H9 (cell line): ENCODE results near the gene STX8. TPM values are rescaled to one million over a fixed set of nuclear protein-coding genes. Genes with fewer than 3 reads are reported as not detected.

Source experiments
- DNase-seq: peaks from one replicate; pipeline ENCODE4 v3.0.0-alpha.2; 2017
- H2AFZ ChIP-seq: one replicate; pipeline ENCODE4 v1.6.1; 2013; ENCODE audit warnings: mild to moderate bottlenecking, low read length, control low read depth, moderate library complexity
- H2AK5ac ChIP-seq: 2 replicates; pipeline ENCODE4 v1.6.1; 2013; ENCODE audit warnings: low read length, control low read depth, mixed read lengths; ENCODE audit not compliant: insufficient read length
- H2BK120ac ChIP-seq: one replicate; pipeline ENCODE4 v1.6.1; 2013; ENCODE audit warnings: low read depth, mild to moderate bottlenecking, low read length, control low read depth, inconsistent platforms; ENCODE audit not compliant: poor library complexity, severe bottlenecking
- H2BK12ac ChIP-seq: 2 replicates; pipeline ENCODE4 v1.6.1; 2013; ENCODE audit warnings: low read length, control low read depth, mixed read lengths, low read depth; ENCODE audit not compliant: insufficient read length
- H2BK15ac ChIP-seq: 2 replicates; pipeline ENCODE4 v1.6.1; 2013; ENCODE audit warnings: low read depth, low read length, control low read depth
- H2BK20ac ChIP-seq: one replicate; pipeline ENCODE4 v1.6.1; 2013; ENCODE audit warnings: low read depth, mild to moderate bottlenecking, low read length, control low read depth, inconsistent platforms; ENCODE audit not compliant: poor library complexity, severe bottlenecking
- H2BK5ac ChIP-seq: 2 replicates; pipeline ENCODE4 v1.6.1; 2013; ENCODE audit warnings: low read length, control low read depth, mixed read lengths; ENCODE audit not compliant: insufficient read length
- H3K14ac ChIP-seq: 2 replicates; pipeline ENCODE4 v1.6.1; 2013; ENCODE audit warnings: low read length, control low read depth; ENCODE audit not compliant: insufficient read depth
- H3K18ac ChIP-seq: 2 replicates; pipeline ENCODE4 v1.6.1; 2013; ENCODE audit warnings: low read depth, mild to moderate bottlenecking, mixed read lengths, low read length, control low read depth; ENCODE audit not compliant: insufficient read length
- H3K23ac ChIP-seq: 2 replicates; pipeline ENCODE4 v1.6.1; 2013; ENCODE audit warnings: low read length, control low read depth, mixed read lengths, low read depth; ENCODE audit not compliant: insufficient read length
- H3K23me2 ChIP-seq: 2 replicates; pipeline ENCODE4 v1.6.1; 2013; ENCODE audit warnings: low read depth, mild to moderate bottlenecking, mixed read lengths, low read length, control low read depth; ENCODE audit not compliant: insufficient read length, poor library complexity, severe bottlenecking
- H3K27ac ChIP-seq: 2 replicates; pipeline ENCODE4 v1.5.1; 2013; ENCODE audit warnings: low read length, control low read depth, mixed read lengths, low read depth; ENCODE audit not compliant: insufficient read length
- H3K27me3 ChIP-seq: 2 replicates; pipeline ENCODE4 v1.6.1; 2013; ENCODE audit warnings: low read length, control low read depth, inconsistent platforms; ENCODE audit not compliant: insufficient read depth
- H3K4ac ChIP-seq: 2 replicates; pipeline ENCODE4 v1.6.1; 2013; ENCODE audit warnings: low read depth, mild to moderate bottlenecking, control low read depth, inconsistent platforms, low read length, moderate library complexity
- H3K4me1 ChIP-seq: 2 replicates; pipeline ENCODE4 v1.6.1; 2013; ENCODE audit warnings: low read length, control low read depth, inconsistent platforms; ENCODE audit not compliant: insufficient read depth
- H3K4me2 ChIP-seq: 2 replicates; pipeline ENCODE4 v1.6.1; 2013; ENCODE audit warnings: low read length, control low read depth, mixed read lengths; ENCODE audit not compliant: insufficient read length, insufficient read depth
- H3K56ac ChIP-seq: 2 replicates; pipeline ENCODE4 v1.6.1; 2013; ENCODE audit warnings: low read depth, mild to moderate bottlenecking, mixed read lengths, low read length, control low read depth; ENCODE audit not compliant: insufficient read length
- H3K79me1 ChIP-seq: 2 replicates; pipeline ENCODE4 v1.6.1; 2013; ENCODE audit warnings: low read depth, mild to moderate bottlenecking, moderate library complexity, low read length, control low read depth, inconsistent platforms; ENCODE audit not compliant: insufficient read depth, poor library complexity, severe bottlenecking
- H3K79me2 ChIP-seq: 2 replicates; pipeline ENCODE4 v1.6.1; 2013; ENCODE audit warnings: low read length, control low read depth, inconsistent platforms; ENCODE audit not compliant: insufficient read depth
- H3K9ac ChIP-seq: 2 replicates; pipeline ENCODE4 v1.6.1; 2013; ENCODE audit warnings: low read length, control low read depth, mixed read lengths; ENCODE audit not compliant: insufficient read length; ENCODE audit errors: extremely low read depth
- H3K9me3 ChIP-seq: one replicate; pipeline ENCODE4 v1.6.1; 2013; ENCODE audit warnings: low read depth, low read length, inconsistent platforms; ENCODE audit not compliant: control insufficient read depth
- H3T11ph ChIP-seq: one replicate; pipeline ENCODE4 v1.6.1; 2013; ENCODE audit warnings: mild to moderate bottlenecking, low read length, control low read depth, inconsistent platforms
- H4K20me1 ChIP-seq: one replicate; pipeline ENCODE4 v1.6.1; 2013; ENCODE audit not compliant: control insufficient read depth, insufficient read length, insufficient read depth
- H4K5ac ChIP-seq: 2 replicates; pipeline ENCODE4 v1.6.1; 2013; ENCODE audit warnings: low read depth, mild to moderate bottlenecking, mixed read lengths, low read length, control low read depth; ENCODE audit not compliant: insufficient read length
- H4K8ac ChIP-seq: replicated peaks from 2 replicates; pipeline ENCODE4 v1.6.1; 2013; ENCODE audit warnings: low read length, control low read depth, mixed read lengths, low read depth; ENCODE audit not compliant: insufficient read length
- H4K91ac ChIP-seq: 2 replicates; pipeline ENCODE4 v1.6.1; 2013; ENCODE audit warnings: low read depth, mild to moderate bottlenecking, moderate library complexity, mixed read lengths, low read length, control low read depth; ENCODE audit not compliant: insufficient read length
- H3K27ac Mint-ChIP-seq, 3 experiments: 2 replicates in 2 of 3; 3 replicates in 1 of 3; pipeline ENCODE4 v1.8.0; 2020 to 2021; ENCODE audit warnings: mixed read lengths in 3 of 3, mild to moderate bottlenecking in 1 of 3, moderate library complexity in 1 of 3
- H3K27me3 Mint-ChIP-seq: 2 replicates; pipeline ENCODE4 v1.8.0; 2021; ENCODE audit warnings: low read depth, mild to moderate bottlenecking, moderate library complexity, mixed read lengths
- H3K36me3 Mint-ChIP-seq, 3 experiments: 2 replicates in 2 of 3; 3 replicates in 1 of 3; pipeline ENCODE4 v1.8.0; 2020 to 2021; ENCODE audit warnings: low read depth in 3 of 3, mixed read lengths in 3 of 3; ENCODE audit not compliant: insufficient read depth in 1 of 3
- H3K4me1 Mint-ChIP-seq, 2 experiments: 2 replicates each; pipeline ENCODE4 v1.8.0; 2020; ENCODE audit warnings: mixed read lengths in 2 of 2
- H3K4me3 Mint-ChIP-seq, 2 experiments: 2 replicates in 1 of 2; 3 replicates in 1 of 2; pipeline ENCODE4 v1.8.0; 2020 to 2021; ENCODE audit warnings: mild to moderate bottlenecking in 2 of 2, mixed read lengths in 2 of 2, moderate library complexity in 1 of 2
- H3K9me3 Mint-ChIP-seq, 2 experiments: 2 replicates in 1 of 2; 3 replicates in 1 of 2; pipeline ENCODE4 v1.8.0; 2020; ENCODE audit warnings: mild to moderate bottlenecking in 2 of 2, mixed read lengths in 2 of 2, moderate library complexity in 1 of 2
- WGBS: extraction: QIAGEN DNeasy Blood & Tissue Kit; methylation state at CpG from one replicate; pipeline ENCODE4 v1.1.7; 2013; ENCODE audit warnings: missing lambda C conversion rate, low lambda C conversion rate, mixed read lengths; ENCODE audit not compliant: insufficient read length; ENCODE audit errors: extremely low coverage; 5-methylcytosine and 5-hydroxymethylcytosine counted together
- total RNA-seq: library from RNA; stranded (reverse); gene quantifications from 2 replicates; pipeline ENCODE4 v1.2.1, GENCODE V29; 2021
- TF ChIP-seq, protein P1 (sequence below): fragments of 200-600 bp; sonication (generic); conservative IDR thresholded peaks from 3 replicates; pipeline ENCODE4 v1.8.0; 2021; ENCODE audit warnings: antibody characterized with exemption, mild to moderate bottlenecking

STX8 gene
- total RNA-seq, 1 experiment from 2014 or later: 55.1 TPM

- H2BK120ac ChIP-seq: no peak overlapping the region
- Mint-ChIP-seq H3K4me3 (no peak overlapping the region), H3K27ac (peak overlapping the region in 1 of 3 experiments; percentile 81; a peak in 2 of 7 replicates), H3K36me3 (peaks cover 0 to 3% (median 0%) of the 10 kb centered on the region in 3 experiments; a peak in 2 of 7 replicates), H3K4me1 (peaks cover 20 to 22% of the 10 kb centered on the region in 2 experiments), H3K27me3 (no peaks in the 10 kb centered on the region), H3K9me3 (no peaks in the 10 kb centered on the region)
- H2BK15ac ChIP-seq: no peak overlapping the region
- no peak overlapping the region for H3K18ac ChIP-seq
- no CpG with 5 or more reads among the region's 4 CpGs for WGBS
- H3K4me2 ChIP-seq: no peak overlapping the region
- H3K4me1 ChIP-seq: peaks cover 4% of the 10 kb centered on the region; the same call in 1 of the 2 replicates
- H4K20me1 ChIP-seq: no peaks in the 10 kb centered on the region
- no peak overlapping the region for H3K56ac ChIP-seq
- no peak overlapping the region for H4K91ac ChIP-seq
- no peak overlapping the region for H3T11ph ChIP-seq
- no peak overlapping the region for H4K5ac ChIP-seq
- no peak overlapping the region for H3K14ac ChIP-seq
- TF ChIP-seq, protein P1, sequence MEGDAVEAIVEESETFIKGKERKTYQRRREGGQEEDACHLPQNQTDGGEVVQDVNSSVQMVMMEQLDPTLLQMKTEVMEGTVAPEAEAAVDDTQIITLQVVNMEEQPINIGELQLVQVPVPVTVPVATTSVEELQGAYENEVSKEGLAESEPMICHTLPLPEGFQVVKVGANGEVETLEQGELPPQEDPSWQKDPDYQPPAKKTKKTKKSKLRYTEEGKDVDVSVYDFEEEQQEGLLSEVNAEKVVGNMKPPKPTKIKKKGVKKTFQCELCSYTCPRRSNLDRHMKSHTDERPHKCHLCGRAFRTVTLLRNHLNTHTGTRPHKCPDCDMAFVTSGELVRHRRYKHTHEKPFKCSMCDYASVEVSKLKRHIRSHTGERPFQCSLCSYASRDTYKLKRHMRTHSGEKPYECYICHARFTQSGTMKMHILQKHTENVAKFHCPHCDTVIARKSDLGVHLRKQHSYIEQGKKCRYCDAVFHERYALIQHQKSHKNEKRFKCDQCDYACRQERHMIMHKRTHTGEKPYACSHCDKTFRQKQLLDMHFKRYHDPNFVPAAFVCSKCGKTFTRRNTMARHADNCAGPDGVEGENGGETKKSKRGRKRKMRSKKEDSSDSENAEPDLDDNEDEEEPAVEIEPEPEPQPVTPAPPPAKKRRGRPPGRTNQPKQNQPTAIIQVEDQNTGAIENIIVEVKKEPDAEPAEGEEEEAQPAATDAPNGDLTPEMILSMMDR: no peak
- no peak overlapping the region for H3K9ac ChIP-seq
- no peaks in the 10 kb centered on the region for H3K79me1 ChIP-seq
- no peak overlapping the region for H2BK5ac ChIP-seq
- no peak overlapping the region for H2BK12ac ChIP-seq
- no peaks in the 10 kb centered on the region for H3K27me3 ChIP-seq
- no peaks in the 10 kb centered on the region for H3K79me2 ChIP-seq
- H2BK20ac ChIP-seq: no peak overlapping the region
- H3K23ac ChIP-seq: no peak overlapping the region
- H2AK5ac ChIP-seq: no peak overlapping the region
- no peaks in the 10 kb centered on the region for H3K23me2 ChIP-seq
- no peak for DNase-seq
- H3K9me3 ChIP-seq: no peaks in the 10 kb centered on the region
- H2AFZ ChIP-seq: no peak overlapping the region
- H4K8ac ChIP-seq: no peak overlapping the region
- no peak overlapping the region for H3K27ac ChIP-seq
- H3K4ac ChIP-seq: no peak overlapping the region
These were observed 105.4 kb downstream of the STX8 start for GRCh38 chr17:9470171-9470570.
